Cardiac muscle cell (in vitro differentiated cells and primary cell): ENCODE results near the gene ZFPL1. TPM values are rescaled to one million over a fixed set of nuclear protein-coding genes. Genes with fewer than 3 reads are reported as not detected.

Source experiments
- DNase-seq, 2 donors: peaks; one replicate each; pipeline versions ENCODE4 v3.0.0 to v3.0.0-alpha.2; 2010 to 2017; ENCODE audit warnings: low read depth in 1 of 2, low spot score in 1 of 2
- H3K27ac ChIP-seq: fragments of 200-600 bp; sonication (generic); 2 replicates; pipeline ENCODE4 v1.5.1; 2016
- H3K27me3 ChIP-seq: fragments of 200-600 bp; sonication (generic); 2 replicates; pipeline ENCODE4 v1.6.0; 2016; ENCODE audit warnings: control low read depth
- H3K36me3 ChIP-seq: fragments of 200-600 bp; sonication (generic); 2 replicates; pipeline ENCODE4 v1.5.1; 2016; ENCODE audit warnings: control low read depth
- H3K4me1 ChIP-seq: fragments of 200-600 bp; sonication (generic); 2 replicates; pipeline ENCODE4 v1.8.1; 2017; ENCODE audit warnings: low read depth, mild to moderate bottlenecking, mixed run types
- H3K4me3 ChIP-seq: fragments of 200-600 bp; sonication (generic); 2 replicates; pipeline ENCODE4 v1.5.1; 2016; ENCODE audit warnings: mild to moderate bottlenecking
- H3K9me3 ChIP-seq: fragments of 200-600 bp; sonication (generic); 2 replicates; pipeline ENCODE4 v1.5.1; 2017; ENCODE audit warnings: low read depth, mild to moderate bottlenecking, control low read depth
- polyA plus RNA-seq: library from polyadenylated mRNA; unstranded; fragments of >200 nt; fragmentation: Nextera tagmentation; extraction: Ambion mirVana; gene quantifications from 2 replicates; pipeline ENCODE4 v1.2.1, GENCODE V29; 2016
- total RNA-seq: library from RNA; depleted of rRNA; stranded (reverse); fragments of >200 nt; gene quantifications from 2 replicates; pipeline ENCODE4 v1.2.3, GENCODE V29; 2016
- TF ChIP-seq, protein P1 (sequence below): IDR thresholded peaks from 2 replicates; pipeline ENCODE4 v1.5.1; 2012; ENCODE audit warnings: low read depth, mild to moderate bottlenecking, low read length

Gene ZFPL1
- total and polyA plus RNA-seq, 2 experiments from 2014 or later, result 56.3 to 57.4 TPM

DNA sequence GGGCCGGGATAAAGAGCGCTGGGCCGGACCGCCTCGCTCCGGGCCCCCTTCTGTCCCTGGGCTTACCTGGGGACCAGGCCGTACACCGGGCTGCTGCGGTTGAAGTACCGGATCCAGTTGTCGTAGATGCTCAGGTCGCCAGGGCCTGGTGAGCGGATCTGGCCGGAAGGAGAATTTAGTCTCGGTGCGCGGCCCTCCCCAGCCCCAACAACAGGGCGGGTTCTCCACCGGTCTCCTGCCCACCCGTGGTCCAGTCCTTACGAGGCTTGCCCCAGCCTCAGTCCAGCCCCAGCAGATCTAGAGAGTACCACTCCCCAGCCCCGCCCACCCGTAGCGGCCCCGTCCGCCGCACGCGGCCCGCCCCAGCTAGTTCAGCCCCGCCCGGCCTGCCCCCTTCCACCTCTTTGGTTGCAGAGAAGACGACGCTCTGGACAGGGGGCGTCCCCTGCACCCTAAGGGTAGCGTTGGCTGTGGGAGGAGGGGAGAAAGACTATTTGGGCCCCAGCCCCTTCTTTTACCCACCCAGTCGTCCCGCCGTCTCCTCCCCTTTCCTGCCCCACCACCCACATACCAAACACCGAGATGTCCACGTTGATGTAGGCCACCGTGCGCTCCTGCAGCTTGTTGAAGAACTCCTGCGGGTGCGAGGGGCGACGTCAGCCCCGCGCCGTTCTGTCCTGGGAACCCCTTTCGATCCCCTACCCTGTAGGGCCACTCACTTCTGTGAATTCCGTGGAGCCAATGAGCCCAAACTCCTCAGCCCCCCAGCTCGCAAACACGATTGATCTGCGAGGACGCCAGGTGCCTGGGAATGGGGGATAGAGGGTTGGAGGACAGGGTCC, 36.2 kb upstream of the ZFPL1 start:
- Histone ChIP-seq H3K27me3 (no peaks in the 10 kb centered on the region), H3K27ac (no peak overlapping the region), H3K9me3 (no peaks in the 10 kb centered on the region), H3K36me3 (peaks cover 9% of the 10 kb centered on the region), H3K4me1 (no peaks in the 10 kb centered on the region), H3K4me3 (no peak overlapping the region)
- DNase-seq, result peak in 1 of 2 donors; percentile 29
- TF ChIP-seq, protein P1, sequence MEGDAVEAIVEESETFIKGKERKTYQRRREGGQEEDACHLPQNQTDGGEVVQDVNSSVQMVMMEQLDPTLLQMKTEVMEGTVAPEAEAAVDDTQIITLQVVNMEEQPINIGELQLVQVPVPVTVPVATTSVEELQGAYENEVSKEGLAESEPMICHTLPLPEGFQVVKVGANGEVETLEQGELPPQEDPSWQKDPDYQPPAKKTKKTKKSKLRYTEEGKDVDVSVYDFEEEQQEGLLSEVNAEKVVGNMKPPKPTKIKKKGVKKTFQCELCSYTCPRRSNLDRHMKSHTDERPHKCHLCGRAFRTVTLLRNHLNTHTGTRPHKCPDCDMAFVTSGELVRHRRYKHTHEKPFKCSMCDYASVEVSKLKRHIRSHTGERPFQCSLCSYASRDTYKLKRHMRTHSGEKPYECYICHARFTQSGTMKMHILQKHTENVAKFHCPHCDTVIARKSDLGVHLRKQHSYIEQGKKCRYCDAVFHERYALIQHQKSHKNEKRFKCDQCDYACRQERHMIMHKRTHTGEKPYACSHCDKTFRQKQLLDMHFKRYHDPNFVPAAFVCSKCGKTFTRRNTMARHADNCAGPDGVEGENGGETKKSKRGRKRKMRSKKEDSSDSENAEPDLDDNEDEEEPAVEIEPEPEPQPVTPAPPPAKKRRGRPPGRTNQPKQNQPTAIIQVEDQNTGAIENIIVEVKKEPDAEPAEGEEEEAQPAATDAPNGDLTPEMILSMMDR, result no peak

- Histone ChIP-seq H3K27me3 (no peaks in the 10 kb centered on the region), H3K9me3 (no peaks in the 10 kb centered on the region), H3K4me3 (no peak overlapping the region), H3K4me1 (no peaks in the 10 kb centered on the region), H3K36me3 (no peaks in the 10 kb centered on the region), H3K27ac (no peak overlapping the region)
- TF ChIP-seq, protein P1, result no peak
- no peak for DNase-seq
Observed at GRCh38 chr11:65051398-65051858, 32.6 kb upstream of the ZFPL1 start.

GRCh38 chr11:65053827-65054508, 30.1 kb upstream of the ZFPL1 start:
- DNase-seq, result no peak
- Histone ChIP-seq H3K4me1 (no peaks in the 10 kb centered on the region), H3K27me3 (no peaks in the 10 kb centered on the region), H3K4me3 (no peak overlapping the region), H3K27ac (no peak overlapping the region), H3K36me3 (no peaks in the 10 kb centered on the region), H3K9me3 (no peaks in the 10 kb centered on the region)
- TF ChIP-seq, protein P1, result no peak

DNA sequence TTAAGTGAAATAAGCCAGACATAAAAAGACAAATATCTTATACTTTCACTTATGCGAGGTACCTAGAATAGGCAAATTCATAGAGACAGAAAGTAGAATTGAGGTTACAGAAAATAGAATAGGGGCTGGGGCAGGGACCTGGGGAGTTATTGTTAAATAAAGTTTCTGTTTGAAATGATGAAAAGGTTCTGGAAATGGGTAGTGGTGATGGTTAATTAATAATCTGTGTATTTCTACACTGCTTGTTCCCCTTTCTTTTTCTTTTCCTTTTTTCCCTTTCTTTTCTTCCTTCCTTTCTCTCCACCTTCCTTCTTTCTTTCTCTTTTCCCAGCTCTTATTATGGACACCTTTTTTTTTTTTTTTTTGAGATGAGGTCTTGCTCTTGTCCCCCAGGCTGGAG, 28.5 kb upstream of the ZFPL1 start:
- H3K36me3 ChIP-seq, result no peaks in the 10 kb centered on the region
- H3K27ac ChIP-seq, result no peak overlapping the region
- no peak overlapping the region for H3K4me3 ChIP-seq
- no peaks in the 10 kb centered on the region for H3K27me3 ChIP-seq
- no peaks in the 10 kb centered on the region for H3K9me3 ChIP-seq
- TF ChIP-seq, protein P1, result no peak
- H3K4me1 ChIP-seq, result no peaks in the 10 kb centered on the region
- DNase-seq, result no peak

DNA sequence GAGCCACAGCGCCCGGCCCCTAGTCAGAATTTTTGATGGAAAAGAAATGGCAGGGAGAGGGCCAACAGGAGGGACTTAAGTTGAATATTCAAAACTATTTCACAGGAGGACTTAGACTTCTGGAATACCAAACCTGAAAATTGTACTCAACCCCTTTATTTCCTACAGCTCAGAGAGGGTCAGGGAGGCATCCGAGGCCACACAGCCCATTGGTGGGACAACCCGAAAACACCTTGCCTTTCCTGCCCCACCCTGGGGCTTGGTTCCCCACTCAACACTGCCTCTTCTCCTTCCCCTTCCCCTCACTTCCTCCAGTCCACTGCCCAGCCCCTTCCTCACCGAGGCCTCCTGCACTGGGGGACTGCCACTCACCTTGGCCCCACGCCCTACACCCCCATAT, 27.0 kb upstream of the ZFPL1 start:
- Histone ChIP-seq H3K27ac (no peak overlapping the region), H3K27me3 (no peaks in the 10 kb centered on the region), H3K9me3 (no peaks in the 10 kb centered on the region), H3K4me1 (no peaks in the 10 kb centered on the region), H3K36me3 (no peaks in the 10 kb centered on the region), H3K4me3 (no peak overlapping the region)
- no peak for DNase-seq
- TF ChIP-seq, protein P1, result no peak
